Measurements from ENCODE around the gene MEGF10.

The MEGF10 gene

GRCh38 chr5:127418367-127418766 is 127.8 kb downstream of the MEGF10 start:
- Histone ChIP-seq H3K4me2 (ENCODE audit: low read length) (no peak overlapping the region), H3K79me2 (ENCODE audit: insufficient read depth, low read length) (no peaks in the 10 kb centered on the region), H3K27ac (ENCODE audit: low read depth, low read length, poor library complexity, severe bottlenecking) (no peak overlapping the region), H4K20me1 (ENCODE audit: insufficient read depth, low read length) (no peaks in the 10 kb centered on the region), H3K9ac (ENCODE audit: low read length) (no peak overlapping the region), H3K9me2 (ENCODE audit: low read depth, low read length) (no peaks in the 10 kb centered on the region), H3K27me3 (ENCODE audit: insufficient read depth, low read length) (no peaks in the 10 kb centered on the region), H3K9me3 (ENCODE audit: low read length) (no peaks in the 10 kb centered on the region), H3K4me1 (ENCODE audit: insufficient read depth, low read length, severe bottlenecking) (no peaks in the 10 kb centered on the region), H2AFZ (ENCODE audit: low read length) (no peak overlapping the region), H3K4me3 (ENCODE audit: low read depth, low read length, poor library complexity, severe bottlenecking) (no peak overlapping the region), H3K36me3 (ENCODE audit: insufficient read depth, low read length) (no peaks in the 10 kb centered on the region), H3F3A (ENCODE audit: insufficient read depth, low read length) (no peaks in the 10 kb centered on the region)
- TF ChIP-seq EZH2 (IDR thresholded peaks at IDR 0.05; ENCODE audit: borderline replicate concordance, low read length) (no peak), CTCF (IDR thresholded peaks at IDR 0.05; ENCODE audit: low read length) (no peak)

- no peak overlapping the region for H3K9ac ChIP-seq (ENCODE audit: low read length)
- no peaks in the 10 kb centered on the region for H3K9me3 ChIP-seq (ENCODE audit: low read length)
- H3K36me3 ChIP-seq (ENCODE audit: insufficient read depth, low read length), result no peaks in the 10 kb centered on the region
- TF ChIP-seq EZH2 (IDR thresholded peaks at IDR 0.05; ENCODE audit: borderline replicate concordance, low read length), result no peak
- no peak for TF ChIP-seq CTCF (IDR thresholded peaks at IDR 0.05; ENCODE audit: low read length)
- no peaks in the 10 kb centered on the region for H4K20me1 ChIP-seq (ENCODE audit: insufficient read depth, low read length)
- H3K4me2 ChIP-seq (ENCODE audit: low read length), result no peak overlapping the region
- no peaks in the 10 kb centered on the region for H3F3A ChIP-seq (ENCODE audit: insufficient read depth, low read length)
- no peaks in the 10 kb centered on the region for H3K9me2 ChIP-seq (ENCODE audit: low read depth, low read length)
- H3K79me2 ChIP-seq (ENCODE audit: insufficient read depth, low read length), result no peaks in the 10 kb centered on the region
- H3K4me3 ChIP-seq (ENCODE audit: low read depth, low read length, poor library complexity, severe bottlenecking), result no peak overlapping the region
- H3K4me1 ChIP-seq (ENCODE audit: insufficient read depth, low read length, severe bottlenecking), result no peaks in the 10 kb centered on the region
- H3K27ac ChIP-seq (ENCODE audit: low read depth, low read length, poor library complexity, severe bottlenecking), result no peak overlapping the region
- H3K27me3 ChIP-seq (ENCODE audit: insufficient read depth, low read length), result no peaks in the 10 kb centered on the region
- H2AFZ ChIP-seq (ENCODE audit: low read length), result no peak overlapping the region
These were observed 128.5 kb downstream of the MEGF10 start for GRCh38 chr5:127418974-127419682.

GRCh38 chr5:127419683-127420257 is 129.2 kb downstream of the MEGF10 start:
- no peaks in the 10 kb centered on the region for H3K9me2 ChIP-seq (ENCODE audit: low read depth, low read length)
- H2AFZ ChIP-seq (ENCODE audit: low read length), result no peak overlapping the region
- TF ChIP-seq CTCF (IDR thresholded peaks at IDR 0.05; ENCODE audit: low read length), result no peak
- no peak for TF ChIP-seq EZH2 (IDR thresholded peaks at IDR 0.05; ENCODE audit: borderline replicate concordance, low read length)
- no peaks in the 10 kb centered on the region for H3K36me3 ChIP-seq (ENCODE audit: insufficient read depth, low read length)
- H3K9ac ChIP-seq (ENCODE audit: low read length), result no peak overlapping the region
- no peaks in the 10 kb centered on the region for H4K20me1 ChIP-seq (ENCODE audit: insufficient read depth, low read length)
- no peaks in the 10 kb centered on the region for H3K9me3 ChIP-seq (ENCODE audit: low read length)
- no peaks in the 10 kb centered on the region for H3K79me2 ChIP-seq (ENCODE audit: insufficient read depth, low read length)
- no peak overlapping the region for H3K4me3 ChIP-seq (ENCODE audit: low read depth, low read length, poor library complexity, severe bottlenecking)
- H3K4me2 ChIP-seq (ENCODE audit: low read length), result no peak overlapping the region
- H3F3A ChIP-seq (ENCODE audit: insufficient read depth, low read length), result no peaks in the 10 kb centered on the region
- no peak overlapping the region for H3K27ac ChIP-seq (ENCODE audit: low read depth, low read length, poor library complexity, severe bottlenecking)
- no peaks in the 10 kb centered on the region for H3K4me1 ChIP-seq (ENCODE audit: insufficient read depth, low read length, severe bottlenecking)
- H3K27me3 ChIP-seq (ENCODE audit: insufficient read depth, low read length), result no peaks in the 10 kb centered on the region
